ENCODE results near the gene KIF13A.
"Not testable (repeated sequence)": the region's sequence is repeated elsewhere in the genome, so short reads cannot be mapped to it uniquely, and the experiment has no call there.

The KIF13A gene

GRCh38 chr6:17972978-17973622 lies 14.3 kb downstream of the KIF13A start:
- no peak for DNase-seq (ENCODE audit: low read depth, low spot score)
- no peak overlapping the region for H3K4me3 ChIP-seq (ENCODE audit: low read length)

- no peak overlapping the region for H3K4me3 ChIP-seq (ENCODE audit: low read length)
Measured at GRCh38 chr6:17972074-17972952, 15.1 kb downstream of the KIF13A start.

GRCh38 chr6:17971128-17972073 lies 16.0 kb downstream of the KIF13A start:
- H3K4me3 ChIP-seq (ENCODE audit: low read length) = no peak overlapping the region
- no peak for DNase-seq (ENCODE audit: low read depth, low spot score)

More at GRCh38 chr6:17972074-17972952, 15.1 kb downstream of the KIF13A start:
- DNase-seq (ENCODE audit: low read depth, low spot score) = no peak

GRCh38 chr6:17968876-17969275 lies 18.6 kb downstream of the KIF13A start:
- no peak for DNase-seq (ENCODE audit: low read depth, low spot score)

GRCh38 chr6:17967668-17968518 lies 19.5 kb downstream of the KIF13A start:
- no peak for DNase-seq (ENCODE audit: low read depth, low spot score)

More at GRCh38 chr6:17968876-17969275, 18.6 kb downstream of the KIF13A start:
- no peak overlapping the region for H3K4me3 ChIP-seq (ENCODE audit: low read length)

GRCh38 chr6:17966451-17966850 lies 21.0 kb downstream of the KIF13A start:
- DNase-seq (ENCODE audit: low read depth, low spot score) = no peak
- no peak overlapping the region for H3K4me3 ChIP-seq (ENCODE audit: low read length)

More at GRCh38 chr6:17967668-17968518, 19.5 kb downstream of the KIF13A start:
- H3K4me3 ChIP-seq (ENCODE audit: low read length) = no peak overlapping the region

- no peak for DNase-seq (ENCODE audit: low read depth, low spot score)
- no peak overlapping the region for H3K4me3 ChIP-seq (ENCODE audit: low read length)
Measured at GRCh38 chr6:17965397-17965796, 22.0 kb downstream of the KIF13A start.

GRCh38 chr6:17964633-17965032 lies 22.8 kb downstream of the KIF13A start:
- no peak for DNase-seq (ENCODE audit: low read depth, low spot score)

GRCh38 chr6:17962436-17963031 lies 24.9 kb downstream of the KIF13A start:
- H3K4me3 ChIP-seq (ENCODE audit: low read length) = no peak overlapping the region
- no peak for DNase-seq (ENCODE audit: low read depth, low spot score)

More at GRCh38 chr6:17964633-17965032, 22.8 kb downstream of the KIF13A start:
- no peak overlapping the region for H3K4me3 ChIP-seq (ENCODE audit: low read length)

- no peak for DNase-seq (ENCODE audit: low read depth, low spot score)
- no peak overlapping the region for H3K4me3 ChIP-seq (ENCODE audit: low read length)
Measured at GRCh38 chr6:17959302-17959701, 28.1 kb downstream of the KIF13A start.

GRCh38 chr6:17957904-17958620 lies 29.4 kb downstream of the KIF13A start:
- no peak overlapping the region for H3K4me3 ChIP-seq (ENCODE audit: low read length)
- no peak for DNase-seq (ENCODE audit: low read depth, low spot score)

- H3K4me3 ChIP-seq (ENCODE audit: low read length) = no peak overlapping the region
- DNase-seq (ENCODE audit: low read depth, low spot score) = no peak
Measured at GRCh38 chr6:17957498-17957897, 29.9 kb downstream of the KIF13A start.

- H3K4me3 ChIP-seq (ENCODE audit: low read length) = no peak overlapping the region
- no peak for DNase-seq (ENCODE audit: low read depth, low spot score)
Measured at GRCh38 chr6:17957086-17957485, 30.3 kb downstream of the KIF13A start.

- DNase-seq (ENCODE audit: low read depth, low spot score) = no peak
Measured at GRCh38 chr6:17950095-17950494, 37.3 kb downstream of the KIF13A start.

GRCh38 chr6:17949168-17949567 lies 38.3 kb downstream of the KIF13A start:
- no peak overlapping the region for H3K4me3 ChIP-seq (ENCODE audit: low read length)
- DNase-seq (ENCODE audit: low read depth, low spot score) = no peak

More at GRCh38 chr6:17950095-17950494, 37.3 kb downstream of the KIF13A start:
- no peak overlapping the region for H3K4me3 ChIP-seq (ENCODE audit: low read length)

- DNase-seq (ENCODE audit: low read depth, low spot score) = no peak
- no peak overlapping the region for H3K4me3 ChIP-seq (ENCODE audit: low read length)
Measured at GRCh38 chr6:17948725-17949124, 38.7 kb downstream of the KIF13A start.

- not testable (repeated sequence) for H3K4me3 ChIP-seq (ENCODE audit: low read length); DNase-seq (ENCODE audit: low read depth, low spot score)
Measured at GRCh38 chr6:17947574-17947973, 39.9 kb downstream of the KIF13A start.
